ENCODE measurements around the gene ARHGAP28.

DNA sequence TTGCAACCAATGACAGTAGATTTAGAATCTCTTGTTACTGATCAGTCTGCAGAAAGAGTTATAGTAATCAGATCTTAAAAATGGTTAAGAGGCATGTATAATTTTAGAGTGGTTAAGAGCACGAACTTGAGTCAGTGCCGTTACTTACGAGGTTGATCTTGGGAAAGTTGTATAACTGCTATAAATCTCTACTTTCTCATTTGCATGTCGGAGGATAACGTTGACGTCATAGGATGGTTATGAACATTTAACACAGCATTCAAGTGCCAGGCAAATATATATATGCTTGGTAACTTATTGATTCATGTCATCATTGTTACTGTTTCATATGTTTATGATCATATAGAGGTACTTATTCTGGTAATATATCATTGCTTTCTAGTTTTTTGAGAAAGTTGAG is 146.2 kb downstream of the ARHGAP28 start:
- TF ChIP-seq, protein P1, sequence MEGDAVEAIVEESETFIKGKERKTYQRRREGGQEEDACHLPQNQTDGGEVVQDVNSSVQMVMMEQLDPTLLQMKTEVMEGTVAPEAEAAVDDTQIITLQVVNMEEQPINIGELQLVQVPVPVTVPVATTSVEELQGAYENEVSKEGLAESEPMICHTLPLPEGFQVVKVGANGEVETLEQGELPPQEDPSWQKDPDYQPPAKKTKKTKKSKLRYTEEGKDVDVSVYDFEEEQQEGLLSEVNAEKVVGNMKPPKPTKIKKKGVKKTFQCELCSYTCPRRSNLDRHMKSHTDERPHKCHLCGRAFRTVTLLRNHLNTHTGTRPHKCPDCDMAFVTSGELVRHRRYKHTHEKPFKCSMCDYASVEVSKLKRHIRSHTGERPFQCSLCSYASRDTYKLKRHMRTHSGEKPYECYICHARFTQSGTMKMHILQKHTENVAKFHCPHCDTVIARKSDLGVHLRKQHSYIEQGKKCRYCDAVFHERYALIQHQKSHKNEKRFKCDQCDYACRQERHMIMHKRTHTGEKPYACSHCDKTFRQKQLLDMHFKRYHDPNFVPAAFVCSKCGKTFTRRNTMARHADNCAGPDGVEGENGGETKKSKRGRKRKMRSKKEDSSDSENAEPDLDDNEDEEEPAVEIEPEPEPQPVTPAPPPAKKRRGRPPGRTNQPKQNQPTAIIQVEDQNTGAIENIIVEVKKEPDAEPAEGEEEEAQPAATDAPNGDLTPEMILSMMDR (IDR thresholded peaks at IDR 0.05), result no peak
- TF ChIP-seq POLR2A (IDR thresholded peaks at IDR 0.05) (no peak), POLR2AphosphoS5 (IDR thresholded peaks at IDR 0.05) (no peak)
